ENCODE results near the gene SUSD6.
A peak's percentile ranks its signal among the peaks of the same experiment; 100 is the strongest.

Gene SUSD6

DNA sequence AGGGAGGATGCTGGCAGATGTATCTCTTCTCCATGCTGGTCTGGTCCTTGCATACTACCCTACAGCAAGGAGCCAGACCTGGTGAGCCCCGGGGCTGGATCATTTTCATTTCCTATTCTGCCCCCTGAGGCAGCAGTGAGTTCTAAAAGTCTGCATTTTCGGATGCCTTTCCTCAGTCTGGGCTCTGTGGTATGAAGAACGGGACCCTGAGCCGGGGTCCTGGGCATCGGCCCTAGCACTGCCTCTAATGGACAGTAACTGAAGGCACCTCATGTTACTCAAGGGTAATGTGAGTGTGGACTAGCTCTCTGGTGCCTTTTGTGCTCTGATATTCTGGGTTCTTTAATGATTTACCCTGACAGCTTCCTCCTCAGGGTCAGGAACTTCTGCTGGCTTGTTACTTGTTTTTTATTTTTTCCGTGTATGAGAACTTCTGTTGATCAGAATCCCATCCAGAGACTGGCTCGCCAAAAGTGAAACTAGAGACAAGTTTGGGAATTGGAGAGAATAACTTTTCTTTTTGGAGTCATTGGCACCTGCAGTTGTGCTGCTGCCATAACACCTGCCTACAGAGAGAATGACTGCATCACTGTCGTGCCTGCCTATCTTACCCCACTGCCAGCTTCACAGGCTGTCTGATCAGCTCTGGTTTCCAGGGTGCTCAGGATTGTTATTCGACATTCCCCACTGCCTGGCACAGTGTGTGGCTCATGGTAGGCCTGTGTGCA is 62.3 kb downstream of the SUSD6 start:
- peak; percentile 34 for DNase-seq (ENCODE audit: low spot score)

- no peak for DNase-seq (ENCODE audit: low spot score)
Measured at GRCh38 chr14:69674546-69675244, 63.3 kb downstream of the SUSD6 start.

- DNase-seq (ENCODE audit: low spot score), result no peak
Measured at GRCh38 chr14:69675245-69675583, 63.8 kb downstream of the SUSD6 start.

- no peak for DNase-seq (ENCODE audit: low spot score)
Measured at GRCh38 chr14:69675877-69676416, 64.6 kb downstream of the SUSD6 start.

GRCh38 chr14:69676723-69677122 is 65.3 kb downstream of the SUSD6 start:
- no peak for DNase-seq (ENCODE audit: low spot score)

- no peak for DNase-seq (ENCODE audit: low spot score)
Measured at GRCh38 chr14:69680297-69680696, 68.9 kb downstream of the SUSD6 start.

DNA sequence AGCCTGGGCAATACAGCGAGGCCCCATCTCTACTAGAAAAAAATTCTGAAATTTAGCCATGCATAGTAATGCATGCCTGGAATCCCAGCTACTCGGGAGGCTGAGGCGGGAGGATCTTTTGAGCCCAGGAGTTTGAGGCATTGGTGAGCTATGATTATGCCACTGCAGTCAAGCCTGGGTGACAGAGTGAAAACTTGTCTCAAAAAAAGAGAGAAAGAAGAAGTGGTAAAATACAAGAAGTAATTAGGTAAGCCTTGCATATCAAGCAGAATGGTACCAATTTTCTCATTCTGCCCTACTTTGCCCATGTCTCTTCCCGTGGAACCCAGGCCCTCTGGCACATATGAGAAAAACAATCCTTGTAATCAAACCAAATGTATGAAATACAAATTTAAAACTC is 70.7 kb downstream of the SUSD6 start:
- DNase-seq (ENCODE audit: low spot score), result no peak

GRCh38 chr14:69682621-69683263 is 71.3 kb downstream of the SUSD6 start:
- DNase-seq (ENCODE audit: low spot score), result no peak

DNA sequence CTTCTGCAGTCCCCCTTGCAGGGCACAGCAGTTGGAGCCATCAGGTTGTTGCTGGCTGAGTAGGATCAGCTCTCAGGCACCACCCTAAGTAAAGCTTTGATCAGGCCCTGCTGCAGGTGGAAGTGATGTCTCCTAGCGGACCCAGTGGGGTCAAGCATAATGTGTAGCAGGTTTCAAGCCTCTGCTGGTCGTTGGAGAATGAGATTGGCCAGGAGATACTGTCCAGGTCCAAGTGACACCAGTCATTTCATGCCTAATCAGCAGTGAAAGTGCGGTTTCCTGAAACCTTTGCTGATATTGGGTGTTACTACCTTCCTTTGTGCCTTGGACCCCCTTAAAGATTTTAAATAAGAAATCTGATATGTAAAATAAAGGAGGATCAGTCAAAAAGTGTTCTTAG is 72.6 kb downstream of the SUSD6 start:
- no peak for DNase-seq (ENCODE audit: low spot score)

DNA sequence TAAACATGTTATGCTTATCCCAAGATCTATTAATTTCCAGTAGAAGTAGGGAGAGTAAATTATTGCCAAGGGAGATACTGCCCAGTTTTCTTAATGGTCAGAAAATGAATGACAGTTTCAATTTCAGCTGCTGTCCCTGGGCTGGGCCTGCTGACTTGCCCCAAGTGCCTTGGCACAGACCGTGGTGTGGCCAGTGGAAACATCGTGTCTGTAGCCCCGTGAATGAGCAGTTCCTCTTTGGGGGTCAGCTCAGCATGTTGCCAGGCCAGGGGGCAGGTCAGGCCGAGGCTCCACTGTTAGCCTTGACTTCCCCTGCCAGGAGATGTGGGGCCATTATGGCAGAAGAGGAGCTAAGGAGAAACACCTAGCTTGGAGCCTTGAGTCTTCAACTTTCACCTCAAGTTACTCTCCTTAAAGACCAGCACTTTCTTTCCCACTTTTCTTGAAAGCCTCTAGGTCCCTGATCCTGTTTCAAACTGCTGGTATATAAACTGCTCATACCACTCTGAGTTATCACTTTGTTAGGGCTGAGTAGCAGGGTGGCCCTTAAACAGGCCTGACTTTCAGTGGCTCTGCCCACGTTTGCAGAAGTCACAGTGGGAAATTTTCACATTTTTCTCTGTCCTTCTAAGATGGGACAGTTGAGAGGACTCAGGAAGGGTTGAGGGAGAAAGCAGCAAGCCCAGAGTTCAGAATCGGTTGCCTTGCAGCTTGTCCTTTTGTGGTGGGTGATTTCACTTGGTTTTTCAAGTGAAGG is 73.2 kb downstream of the SUSD6 start:
- no peak for DNase-seq (ENCODE audit: low spot score)

DNA sequence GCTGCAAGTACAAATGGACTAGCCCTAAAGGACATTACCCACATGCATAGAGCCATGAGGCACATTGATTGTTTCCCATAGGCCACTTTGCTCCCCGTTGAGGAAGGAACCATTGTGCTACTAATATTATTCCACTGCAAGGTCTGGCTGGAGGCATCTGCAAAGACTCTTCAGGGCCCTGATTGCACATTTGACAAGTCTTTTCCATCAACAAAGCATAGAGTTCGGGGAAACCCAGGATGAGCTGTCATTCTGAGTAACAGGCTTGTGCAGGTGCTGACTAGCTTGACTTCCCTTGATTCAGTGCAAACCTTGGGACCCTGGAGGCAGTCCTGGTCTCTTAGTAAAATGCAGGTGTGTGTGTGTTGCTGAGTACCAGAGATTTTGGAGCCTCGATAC is 73.8 kb downstream of the SUSD6 start:
- no peak for DNase-seq (ENCODE audit: low spot score)

GRCh38 chr14:69685716-69686115 is 74.3 kb downstream of the SUSD6 start:
- DNase-seq (ENCODE audit: low spot score), result no peak

DNA sequence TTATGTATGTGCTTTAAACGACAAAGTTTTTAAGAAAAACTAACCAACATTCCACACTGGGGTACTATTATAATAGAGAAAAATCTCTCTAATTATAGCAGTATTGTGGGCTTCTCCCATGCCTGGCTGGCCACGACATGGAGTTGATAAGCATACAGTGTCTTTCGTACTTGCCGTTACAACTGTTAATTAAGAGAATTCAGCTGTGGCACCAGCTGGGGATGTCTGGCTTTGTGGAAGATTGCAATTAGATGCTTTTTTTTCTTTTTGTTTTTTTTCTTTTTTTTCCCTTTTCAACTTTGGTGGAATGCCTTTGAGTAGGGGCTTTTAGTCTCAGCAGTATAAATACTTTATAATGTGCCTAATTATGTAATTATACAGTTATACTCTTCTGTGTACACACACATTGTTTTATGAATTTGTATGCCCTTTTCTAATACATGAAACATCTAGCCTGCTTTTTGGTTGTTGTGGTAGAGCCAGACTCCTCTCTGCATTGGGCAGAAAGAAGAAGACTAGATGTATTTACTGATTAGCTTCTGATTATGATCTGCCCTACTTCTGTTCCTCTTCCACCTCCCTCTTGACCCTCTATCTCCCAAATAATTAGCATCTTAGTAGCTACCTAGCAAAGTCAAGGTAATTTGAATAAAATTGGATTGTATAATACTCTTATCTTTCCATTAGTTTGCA is 76.4 kb downstream of the SUSD6 start:
- DNase-seq (ENCODE audit: low spot score), result no peak

DNA sequence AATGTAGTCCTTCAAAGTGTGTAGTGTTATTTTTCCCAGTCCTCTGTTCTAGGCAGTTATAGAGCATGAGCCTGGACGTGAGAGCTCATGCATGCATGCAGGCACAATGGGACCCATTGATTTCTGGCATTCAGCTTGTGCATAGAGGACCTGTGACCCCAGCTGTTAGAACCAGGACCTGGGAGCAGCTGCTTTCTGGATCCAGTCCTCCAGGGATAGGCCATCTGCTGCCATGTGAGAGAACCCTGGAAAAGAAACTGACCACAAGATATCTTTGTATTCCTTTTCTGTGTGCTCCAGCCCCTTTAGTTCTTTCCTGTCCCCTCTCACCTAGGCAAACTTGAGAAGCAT is 76.9 kb downstream of the SUSD6 start:
- DNase-seq (ENCODE audit: low spot score), result no peak

DNA sequence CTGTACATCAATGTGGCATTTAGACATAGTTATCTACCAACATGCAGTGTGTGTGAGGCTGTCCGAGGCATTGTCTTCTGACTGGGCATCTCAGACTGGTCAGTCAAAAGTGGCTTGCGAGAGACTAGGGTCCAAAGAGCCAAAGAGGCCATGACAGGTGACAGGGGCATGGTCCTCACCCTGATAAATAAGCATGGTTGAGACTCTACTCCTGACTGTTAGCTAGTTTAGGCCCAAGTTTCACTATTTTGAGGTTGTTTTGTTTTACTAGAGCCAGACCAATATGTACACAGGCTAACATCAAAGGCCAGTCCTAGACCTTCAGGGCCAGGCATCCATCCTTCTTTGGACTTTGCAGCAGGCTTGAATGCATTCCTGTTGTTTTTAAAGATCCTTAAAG is 78.6 kb downstream of the SUSD6 start:
- no peak for DNase-seq (ENCODE audit: low spot score)

DNA sequence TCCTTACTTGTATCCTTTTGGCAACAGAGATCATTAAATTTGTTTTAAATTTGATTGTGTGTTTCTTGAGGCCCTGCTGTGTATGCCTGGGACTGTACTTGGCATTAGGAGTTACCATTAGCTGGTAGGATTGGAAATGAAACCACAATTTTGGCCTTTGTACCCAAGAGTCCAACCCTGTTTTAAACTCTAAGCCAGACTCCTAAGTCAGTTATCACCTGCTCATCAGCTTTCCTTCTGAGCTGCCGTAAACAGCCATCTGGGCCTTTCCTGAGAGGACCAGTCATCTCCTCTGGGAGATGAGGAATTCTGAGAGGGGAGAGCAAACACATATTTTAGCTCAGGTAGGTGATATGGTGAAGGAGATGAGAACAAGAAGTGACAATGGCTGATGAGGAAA is 81.2 kb downstream of the SUSD6 start:
- no peak for DNase-seq (ENCODE audit: low spot score)

DNA sequence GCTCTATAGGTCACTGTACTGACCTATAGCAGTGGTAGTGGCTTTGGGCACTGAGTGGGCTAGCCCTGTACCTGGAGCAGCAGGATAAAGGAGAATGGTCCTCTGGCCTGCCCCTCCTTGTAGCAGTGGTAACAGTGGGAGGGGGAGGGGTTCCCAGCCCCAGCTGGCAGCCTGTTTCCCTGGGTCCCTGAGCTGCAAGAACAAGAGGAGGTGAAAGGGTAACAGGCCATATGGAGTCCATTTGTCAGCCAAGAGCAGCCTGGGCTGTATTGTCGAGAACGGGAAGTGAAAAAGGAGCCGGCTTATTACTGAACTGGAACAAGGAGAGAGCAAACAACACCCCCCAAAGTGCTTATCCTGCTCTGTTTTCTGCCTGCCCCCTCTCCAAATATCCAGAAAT is 81.7 kb downstream of the SUSD6 start:
- peak; percentile 69 for DNase-seq (ENCODE audit: low spot score)

DNA sequence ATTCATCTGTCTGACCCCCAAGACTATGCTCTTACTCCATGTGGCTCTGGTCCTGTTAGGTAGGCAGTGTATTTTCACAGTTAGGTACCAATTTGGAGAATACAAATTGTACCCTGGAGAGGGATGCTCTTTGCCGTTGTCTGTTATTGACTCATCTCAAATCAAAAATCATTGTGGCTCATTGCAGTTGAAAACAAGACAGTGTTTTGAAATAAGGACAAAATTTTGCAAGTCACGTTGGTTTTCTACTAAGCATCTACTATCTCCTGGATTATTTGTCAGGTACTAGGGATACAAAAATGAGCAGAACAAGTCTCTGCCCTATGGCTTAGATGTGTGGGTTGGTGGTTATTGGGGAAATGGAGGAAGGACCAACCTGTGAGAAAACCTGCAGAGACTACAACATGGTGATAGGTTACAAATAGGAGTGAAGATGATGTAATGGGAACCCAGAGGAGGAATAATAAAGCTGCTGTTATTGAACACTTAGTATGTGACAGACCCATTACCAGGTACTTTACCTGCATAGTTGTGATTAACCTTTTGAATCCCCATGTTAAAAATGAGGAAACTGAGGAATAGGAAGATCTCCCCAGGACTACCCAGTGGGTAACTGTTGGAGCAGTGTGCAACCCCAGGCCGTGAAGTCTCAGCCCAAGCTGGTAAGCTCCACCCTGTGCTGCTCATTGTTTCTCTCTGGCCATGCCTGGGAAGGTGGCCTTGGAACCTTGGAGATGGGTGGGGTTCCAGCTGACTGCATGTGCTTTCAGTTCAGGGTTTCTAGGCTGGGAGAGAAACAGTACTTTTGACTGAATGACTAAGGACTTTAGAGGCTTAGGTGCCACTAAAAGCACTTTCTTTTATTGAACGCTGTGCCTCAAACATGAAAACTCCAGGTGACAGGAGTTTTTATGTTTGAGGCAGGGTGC is 82.7 kb downstream of the SUSD6 start:
- DNase-seq (ENCODE audit: low spot score), result no peak

GRCh38 chr14:69694730-69695281 is 83.4 kb downstream of the SUSD6 start:
- DNase-seq (ENCODE audit: low spot score), result no peak

Measured in NAMALWA (cell line).